ENCODE measurements around the gene ACTN1.
"Not testable (repeated sequence)": the region's sequence is repeated elsewhere in the genome, so short reads cannot be mapped to it uniquely, and the experiment has no call there.

The ACTN1 gene

GRCh38 chr14:68857516-68858070, 121.5 kb downstream of the ACTN1 start:
- TF ChIP-seq EZH2phosphoT487 (IDR thresholded peaks at IDR 0.05; ENCODE audit: low read depth) = no peak
- no peak for TF ChIP-seq CTCF (IDR thresholded peaks at IDR 0.05; ENCODE audit: low read depth, low read length)
- Histone ChIP-seq H2AFZ (ENCODE audit: low read depth, low read length) (no peak overlapping the region), H3K27ac (ENCODE audit: low read length) (no peak overlapping the region), H3K4me1 (ENCODE audit: low read length) (peaks cover 15% of the 10 kb centered on the region), H4K20me1 (ENCODE audit: insufficient read depth, low read length) (no peaks in the 10 kb centered on the region), H3K36me3 (replicated peaks; ENCODE audit: low read depth, low read length) (no peaks in the 10 kb centered on the region), H3K4me2 (ENCODE audit: low read length) (no peak overlapping the region), H3K79me2 (ENCODE audit: low read length) (no peaks in the 10 kb centered on the region), H3K9me3 (ENCODE audit: insufficient read depth, low read length) (no peaks in the 10 kb centered on the region), H3K27me3 (ENCODE audit: low read depth, low read length) (no peaks in the 10 kb centered on the region), H3K4me3 (ENCODE audit: low read length) (no peak overlapping the region), H3K9ac (ENCODE audit: low read length) (no peak overlapping the region)

- no peaks in the 10 kb centered on the region for H3K79me2 ChIP-seq (ENCODE audit: low read length)
- TF ChIP-seq EZH2phosphoT487 (IDR thresholded peaks at IDR 0.05; ENCODE audit: low read depth) (no peak), CTCF (IDR thresholded peaks at IDR 0.05; ENCODE audit: low read depth, low read length) (no peak)
- H4K20me1 ChIP-seq (ENCODE audit: insufficient read depth, low read length) = no peaks in the 10 kb centered on the region
- no peak overlapping the region for H3K4me3 ChIP-seq (ENCODE audit: low read length)
- H3K4me1 ChIP-seq (ENCODE audit: low read length) = peaks cover 15% of the 10 kb centered on the region
- H2AFZ ChIP-seq (ENCODE audit: low read depth, low read length) = no peak overlapping the region
- no peak overlapping the region for H3K27ac ChIP-seq (ENCODE audit: low read length)
- no peaks in the 10 kb centered on the region for H3K36me3 ChIP-seq (replicated peaks; ENCODE audit: low read depth, low read length)
- H3K4me2 ChIP-seq (ENCODE audit: low read length) = no peak overlapping the region
- H3K27me3 ChIP-seq (ENCODE audit: low read depth, low read length) = no peaks in the 10 kb centered on the region
- no peak overlapping the region for H3K9ac ChIP-seq (ENCODE audit: low read length)
- no peaks in the 10 kb centered on the region for H3K9me3 ChIP-seq (ENCODE audit: insufficient read depth, low read length)
Measured at GRCh38 chr14:68856572-68856971, 122.5 kb downstream of the ACTN1 start.

GRCh38 chr14:68854421-68854820, 124.7 kb downstream of the ACTN1 start:
- Histone ChIP-seq H2AFZ (ENCODE audit: low read depth, low read length) (no peak overlapping the region), H3K36me3 (replicated peaks; ENCODE audit: low read depth, low read length) (no peaks in the 10 kb centered on the region), H3K4me2 (ENCODE audit: low read length) (no peak overlapping the region), H4K20me1 (ENCODE audit: insufficient read depth, low read length) (no peaks in the 10 kb centered on the region), H3K27me3 (ENCODE audit: low read depth, low read length) (no peaks in the 10 kb centered on the region), H3K79me2 (ENCODE audit: low read length) (no peaks in the 10 kb centered on the region), H3K4me3 (ENCODE audit: low read length) (no peak overlapping the region), H3K9me3 (ENCODE audit: insufficient read depth, low read length) (no peaks in the 10 kb centered on the region), H3K4me1 (ENCODE audit: low read length) (no peaks in the 10 kb centered on the region), H3K27ac (ENCODE audit: low read length) (no peak overlapping the region), H3K9ac (ENCODE audit: low read length) (no peak overlapping the region)
- TF ChIP-seq CTCF (IDR thresholded peaks at IDR 0.05; ENCODE audit: low read depth, low read length) (no peak), EZH2phosphoT487 (IDR thresholded peaks at IDR 0.05; ENCODE audit: low read depth) (no peak)

- Histone ChIP-seq H2AFZ (ENCODE audit: low read depth, low read length) (no peak overlapping the region), H3K27me3 (ENCODE audit: low read depth, low read length) (no peaks in the 10 kb centered on the region), H3K9ac (ENCODE audit: low read length) (no peak overlapping the region), H3K9me3 (ENCODE audit: insufficient read depth, low read length) (no peaks in the 10 kb centered on the region), H3K27ac (ENCODE audit: low read length) (no peak overlapping the region), H3K4me2 (ENCODE audit: low read length) (no peak overlapping the region), H4K20me1 (ENCODE audit: insufficient read depth, low read length) (no peaks in the 10 kb centered on the region), H3K79me2 (ENCODE audit: low read length) (no peaks in the 10 kb centered on the region), H3K4me3 (ENCODE audit: low read length) (no peak overlapping the region), H3K4me1 (ENCODE audit: low read length) (no peaks in the 10 kb centered on the region), H3K36me3 (replicated peaks; ENCODE audit: low read depth, low read length) (no peaks in the 10 kb centered on the region)
- TF ChIP-seq CTCF (IDR thresholded peaks at IDR 0.05; ENCODE audit: low read depth, low read length) (no peak), EZH2phosphoT487 (IDR thresholded peaks at IDR 0.05; ENCODE audit: low read depth) (no peak)
Measured at GRCh38 chr14:68853749-68854148, 125.4 kb downstream of the ACTN1 start.

GRCh38 chr14:68852493-68852892, 126.6 kb downstream of the ACTN1 start:
- not testable (repeated sequence) for H3K27me3 ChIP-seq (ENCODE audit: low read depth, low read length); H3K4me1 ChIP-seq (ENCODE audit: low read length); H4K20me1 ChIP-seq (ENCODE audit: insufficient read depth, low read length); H3K4me2 ChIP-seq (ENCODE audit: low read length); H3K79me2 ChIP-seq (ENCODE audit: low read length); H2AFZ ChIP-seq (ENCODE audit: low read depth, low read length); H3K36me3 ChIP-seq (replicated peaks; ENCODE audit: low read depth, low read length); H3K9ac ChIP-seq (ENCODE audit: low read length); H3K27ac ChIP-seq (ENCODE audit: low read length); H3K4me3 ChIP-seq (ENCODE audit: low read length); H3K9me3 ChIP-seq (ENCODE audit: insufficient read depth, low read length)
